ENCODE results near the gene RNFT2. TPM values are rescaled to one million over a fixed set of nuclear protein-coding genes. Genes with fewer than 3 reads are reported as not detected.
A peak's percentile ranks its signal among the peaks of the same experiment; 100 is the strongest.

RNFT2 gene
- polyA plus RNA-seq, 2 of the 4 experiments (the other 2 are of a cell fraction): 2.6 to 7.2 TPM

DNA sequence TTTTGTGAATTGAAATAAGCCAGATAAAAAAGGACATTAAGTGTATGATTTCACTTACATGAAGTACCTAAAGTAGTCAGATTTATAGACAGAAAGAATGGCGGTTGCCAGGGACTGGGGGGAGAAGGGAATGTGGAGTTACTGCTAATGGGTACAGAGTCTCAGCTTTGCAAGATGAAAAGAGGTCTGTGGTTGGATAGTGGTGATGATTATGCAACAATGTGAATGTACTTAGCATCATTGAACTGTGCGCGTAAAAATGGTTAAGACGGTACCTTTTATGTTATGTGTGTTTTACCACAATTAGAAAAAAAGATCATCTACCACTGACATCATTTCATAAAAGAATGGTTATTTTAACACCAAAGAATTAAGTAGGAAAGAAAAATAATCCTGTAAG, 35.9 kb downstream of the RNFT2 start:
- Histone ChIP-seq H3K4me3 (no peak overlapping the region), H3K4me1 (no peaks in the 10 kb centered on the region), H3K4me2 (no peak overlapping the region), H3K27ac (no peak overlapping the region), H3K9me3 (no peaks in the 10 kb centered on the region)
- peak; percentile 67 for FAIRE-seq
- ChIA-PET CTCF (interaction anchor here (1.4 kb wide), 1 partner anchor 12 kb away, joined by 4 read pairs; no protein-coding TSS in a partner anchor), POLR2A (no interaction called here)
- DNase-seq (ENCODE audit: low read depth in 1 of 2, low spot score in 1 of 2): no peak
- WGBS (ENCODE audit: missing lambda C conversion rate): 70% methylated on average over 4 of the region's 4 CpGs
- ATAC-seq: no peak
- TF ChIP-seq SREBF2 (IDR thresholded peaks at IDR 0.05): no peak
- TF ChIP-seq CHD2 (IDR thresholded peaks at IDR 0.05; ENCODE audit: low read length, partially characterized antibody): no peak
- no peak for TF ChIP-seq KDM5A (IDR thresholded peaks at IDR 0.05)
- TF ChIP-seq TP53 (CRISPR knock-in tag; IDR thresholded peaks at IDR 0.05): no peak
- TF ChIP-seq JUNB (IDR thresholded peaks at IDR 0.05): no peak
- TF ChIP-seq RARB (CRISPR knock-in tag; IDR thresholded peaks at IDR 0.05): no peak
- TF ChIP-seq, protein P1, sequence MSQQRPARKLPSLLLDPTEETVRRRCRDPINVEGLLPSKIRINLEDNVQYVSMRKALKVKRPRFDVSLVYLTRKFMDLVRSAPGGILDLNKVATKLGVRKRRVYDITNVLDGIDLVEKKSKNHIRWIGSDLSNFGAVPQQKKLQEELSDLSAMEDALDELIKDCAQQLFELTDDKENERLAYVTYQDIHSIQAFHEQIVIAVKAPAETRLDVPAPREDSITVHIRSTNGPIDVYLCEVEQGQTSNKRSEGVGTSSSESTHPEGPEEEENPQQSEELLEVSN (IDR thresholded peaks at IDR 0.05; ENCODE audit: borderline replicate concordance, low read depth): no peak
- TF ChIP-seq FOXS1 (CRISPR knock-in tag; IDR thresholded peaks at IDR 0.05): no peak
- TF ChIP-seq RAD21 (conservative IDR thresholded peaks at IDR 0.05 in 1 of 2, IDR thresholded peaks at IDR 0.05 in 1 of 2): no peak
- no peak for TF ChIP-seq MAZ (IDR thresholded peaks at IDR 0.05; ENCODE audit: borderline replicate concordance, low read depth, low read length)
- TF ChIP-seq HMGXB4 (CRISPR knock-in tag; IDR thresholded peaks at IDR 0.05; ENCODE audit: borderline replicate concordance): no peak
- no peak for TF ChIP-seq ZFP36 (IDR thresholded peaks at IDR 0.05; ENCODE audit: borderline replicate concordance, partially characterized antibody)
- no peak for TF ChIP-seq RFX5 (IDR thresholded peaks at IDR 0.05)
- no peak for TF ChIP-seq EP300 (IDR thresholded peaks at IDR 0.05)
- TF ChIP-seq, protein P2, sequence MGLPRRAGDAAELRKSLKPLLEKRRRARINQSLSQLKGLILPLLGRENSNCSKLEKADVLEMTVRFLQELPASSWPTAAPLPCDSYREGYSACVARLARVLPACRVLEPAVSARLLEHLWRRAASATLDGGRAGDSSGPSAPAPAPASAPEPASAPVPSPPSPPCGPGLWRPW (IDR thresholded peaks at IDR 0.05): no peak

DNA sequence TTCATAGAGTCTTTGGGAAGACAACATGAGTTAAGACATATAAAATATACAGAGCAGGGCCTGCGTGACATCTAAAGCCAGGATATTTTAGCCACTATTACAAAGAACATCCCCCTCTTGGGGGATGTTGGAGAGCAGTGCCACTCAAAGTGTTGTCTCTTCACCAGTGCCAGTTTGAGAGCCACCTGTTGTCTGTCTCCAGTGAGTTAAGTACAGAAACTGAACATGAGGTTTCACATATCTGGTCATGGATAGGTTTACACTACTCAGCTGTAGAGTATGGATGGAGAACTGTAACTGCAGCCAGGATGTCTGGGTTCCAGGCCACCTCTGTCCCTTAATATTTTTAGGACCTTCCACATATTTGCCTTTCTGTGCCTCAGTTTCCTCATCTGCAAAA, 39.1 kb downstream of the RNFT2 start:
- Histone ChIP-seq H3K27ac (no peak overlapping the region), H3K9me3 (no peaks in the 10 kb centered on the region), H3K4me2 (no peak overlapping the region), H3K4me1 (no peaks in the 10 kb centered on the region), H3K4me3 (no peak overlapping the region)
- TF ChIP-seq TFCP2L1 (CRISPR knock-in tag; IDR thresholded peaks at IDR 0.05): no peak
- CTCF ChIA-PET: no interaction called here
- FAIRE-seq (no peak), ATAC-seq (no peak; a peak in 1 of 6 replicates), DNase-seq (ENCODE audit: low read depth in 1 of 2, low spot score in 1 of 2) (no peak)
- WGBS (ENCODE audit: missing lambda C conversion rate): 94% methylated on average over 1 of the region's 1 CpG
- POLR2A ChIA-PET: no interaction called here

GRCh38 chr12:116779597-116779996, 41.5 kb downstream of the RNFT2 start:
- DNase-seq (ENCODE audit: low read depth in 1 of 2, low spot score in 1 of 2): no peak
- ChIA-PET CTCF (interaction anchor here (2.0 kb wide), 1 partner anchor 14 kb away, joined by 7 read pairs; no protein-coding TSS in a partner anchor), POLR2A (no interaction called here)
- no peak for TF ChIP-seq ZSCAN20 (CRISPR knock-in tag; IDR thresholded peaks at IDR 0.05)
- no peak for TF ChIP-seq BHLHE40 (IDR thresholded peaks at IDR 0.05; ENCODE audit: low read depth, low read length)
- no peak for TF ChIP-seq MAZ (IDR thresholded peaks at IDR 0.05; ENCODE audit: borderline replicate concordance, low read depth, low read length)
- ATAC-seq: no peak
- no peak overlapping the region for H3K27ac ChIP-seq
- FAIRE-seq: no peak
- 96% methylated on average over 2 of the region's 2 CpGs for whole genome bisulfite sequencing (ENCODE audit: missing lambda C conversion rate)
- no peak overlapping the region for H3K4me2 ChIP-seq
- no peaks in the 10 kb centered on the region for H3K4me1 ChIP-seq
- H3K9me3 ChIP-seq: no peaks in the 10 kb centered on the region
- no peak overlapping the region for H3K4me3 ChIP-seq

DNA sequence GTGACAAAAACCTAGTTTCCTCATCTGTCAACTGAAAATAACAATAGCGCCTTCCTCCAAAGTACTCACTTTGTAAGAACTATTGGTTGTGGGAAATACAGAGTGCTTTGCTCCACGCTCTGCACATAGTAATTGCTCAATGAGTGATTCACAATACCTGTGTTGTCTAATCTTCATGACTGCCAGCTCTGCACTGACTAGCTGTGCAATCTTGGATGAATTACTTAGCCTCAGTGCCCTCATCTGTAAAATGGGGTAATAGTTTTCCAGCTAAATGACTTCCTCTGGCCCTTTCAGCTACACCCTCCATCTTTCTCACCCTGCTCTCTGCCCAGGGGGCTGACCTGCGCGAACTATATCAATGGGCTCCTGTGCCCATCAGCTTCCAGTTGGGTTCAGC, 42.8 kb downstream of the RNFT2 start:
- FAIRE-seq (no peak), DNase-seq (ENCODE audit: low read depth in 1 of 2, low spot score in 1 of 2) (no peak), ATAC-seq (no peak)
- Histone ChIP-seq H3K9me3 (no peaks in the 10 kb centered on the region), H3K4me2 (no peak overlapping the region), H3K27ac (no peak overlapping the region), H3K4me1 (no peaks in the 10 kb centered on the region), H3K4me3 (no peak overlapping the region)
- ChIA-PET POLR2A (no interaction called here), CTCF (interaction anchor here (0.9 to 2.0 kb wide), 5 partner anchors 11 to 24 kb away, joined by 3 to 7 read pairs (median 3); no protein-coding TSS in a partner anchor)
- WGBS (ENCODE audit: missing lambda C conversion rate): 73% methylated on average over 4 of the region's 4 CpGs
- TF ChIP-seq FOSL2 (IDR thresholded peaks at IDR 0.05) (no peak), FOSL2 (CRISPR knock-in tag; IDR thresholded peaks at IDR 0.05) (no peak), FOSB (CRISPR knock-in tag; IDR thresholded peaks at IDR 0.05) (no peak), RARB (CRISPR knock-in tag; IDR thresholded peaks at IDR 0.05) (no peak), NR3C1 (IDR thresholded peaks at IDR 0.05) (no peak), KDM1A (IDR thresholded peaks at IDR 0.05; ENCODE audit: low read depth) (no peak), HDAC2 (IDR thresholded peaks at IDR 0.05) (no peak), ZFP36 (IDR thresholded peaks at IDR 0.05; ENCODE audit: borderline replicate concordance, partially characterized antibody) (no peak), MAFK (IDR thresholded peaks at IDR 0.05; ENCODE audit: partially characterized antibody) (no peak), RNF2 (IDR thresholded peaks at IDR 0.05; ENCODE audit: borderline replicate concordance, low read depth) (no peak), JUN (IDR thresholded peaks at IDR 0.05) (no peak)
- TF ChIP-seq, protein P2 (IDR thresholded peaks at IDR 0.05): no peak
- TF ChIP-seq, protein P3, sequence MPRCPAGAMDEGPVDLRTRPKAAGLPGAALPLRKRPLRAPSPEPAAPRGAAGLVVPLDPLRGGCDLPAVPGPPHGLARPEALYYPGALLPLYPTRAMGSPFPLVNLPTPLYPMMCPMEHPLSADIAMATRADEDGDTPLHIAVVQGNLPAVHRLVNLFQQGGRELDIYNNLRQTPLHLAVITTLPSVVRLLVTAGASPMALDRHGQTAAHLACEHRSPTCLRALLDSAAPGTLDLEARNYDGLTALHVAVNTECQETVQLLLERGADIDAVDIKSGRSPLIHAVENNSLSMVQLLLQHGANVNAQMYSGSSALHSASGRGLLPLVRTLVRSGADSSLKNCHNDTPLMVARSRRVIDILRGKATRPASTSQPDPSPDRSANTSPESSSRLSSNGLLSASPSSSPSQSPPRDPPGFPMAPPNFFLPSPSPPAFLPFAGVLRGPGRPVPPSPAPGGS (IDR thresholded peaks at IDR 0.05): no peak
- TF ChIP-seq, protein P4, sequence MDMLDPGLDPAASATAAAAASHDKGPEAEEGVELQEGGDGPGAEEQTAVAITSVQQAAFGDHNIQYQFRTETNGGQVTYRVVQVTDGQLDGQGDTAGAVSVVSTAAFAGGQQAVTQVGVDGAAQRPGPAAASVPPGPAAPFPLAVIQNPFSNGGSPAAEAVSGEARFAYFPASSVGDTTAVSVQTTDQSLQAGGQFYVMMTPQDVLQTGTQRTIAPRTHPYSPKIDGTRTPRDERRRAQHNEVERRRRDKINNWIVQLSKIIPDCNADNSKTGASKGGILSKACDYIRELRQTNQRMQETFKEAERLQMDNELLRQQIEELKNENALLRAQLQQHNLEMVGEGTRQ (IDR thresholded peaks at IDR 0.05): no peak
